Right atrium auricular region (tissue), 2 donors: Measurements from ENCODE around the gene TOR1A. TPM values are rescaled to one million over a fixed set of nuclear protein-coding genes. Genes with fewer than 3 reads are reported as not detected.

Experiments used
- DNase-seq: peaks from one replicate; pipeline ENCODE4 v3.0.0-alpha.2; 2019; ENCODE audit warnings: low spot score
- H3K27ac ChIP-seq, 2 donors: fragments of 200-600 bp; sonication (generic); 1 replicate in 1 of 2; 2 replicates in 1 of 2; pipeline ENCODE4 v1.5.1; 2016 to 2019
- H3K27me3 ChIP-seq, 2 donors: fragments of 200-600 bp; sonication (generic); one replicate each; pipeline versions ENCODE4 v1.5.1 to v1.6.0; 2017 to 2019
- H3K36me3 ChIP-seq: fragments of 200-600 bp; sonication (generic); one replicate; pipeline ENCODE4 v1.5.1; 2016
- H3K4me1 ChIP-seq, 2 donors: fragments of 200-600 bp; sonication (generic); one replicate each; pipeline versions ENCODE4 v1.5.1 to v1.6.0; 2017 to 2019
- H3K4me3 ChIP-seq, 2 donors: fragments of 200-600 bp; sonication (generic); 1 replicate in 1 of 2; 2 replicates in 1 of 2; pipeline ENCODE4 v1.5.1; 2017 to 2019; ENCODE audit warnings: mild to moderate bottlenecking in 1 of 2, moderate library complexity in 1 of 2
- H3K9me3 ChIP-seq, 2 donors: fragments of 200-600 bp; sonication (generic); one replicate each; pipeline ENCODE4 v1.5.1; 2019
- total RNA-seq, 2 donors: library from RNA; depleted of rRNA; stranded (reverse); fragments of >200 nt; gene quantifications; one replicate each; pipeline ENCODE4 v1.1.0, GENCODE V29; 2016
- TF ChIP-seq, protein P1 (sequence below), 2 donors: fragments of 200-600 bp; sonication (generic); IDR thresholded peaks; one replicate each; pipeline ENCODE4 v1.5.1; 2019; ENCODE audit warnings: antibody characterized with exemption in 2 of 2

The TOR1A gene
- total RNA-seq, 2 donors from 2014 or later, result 16.1 to 31.9 TPM

DNA sequence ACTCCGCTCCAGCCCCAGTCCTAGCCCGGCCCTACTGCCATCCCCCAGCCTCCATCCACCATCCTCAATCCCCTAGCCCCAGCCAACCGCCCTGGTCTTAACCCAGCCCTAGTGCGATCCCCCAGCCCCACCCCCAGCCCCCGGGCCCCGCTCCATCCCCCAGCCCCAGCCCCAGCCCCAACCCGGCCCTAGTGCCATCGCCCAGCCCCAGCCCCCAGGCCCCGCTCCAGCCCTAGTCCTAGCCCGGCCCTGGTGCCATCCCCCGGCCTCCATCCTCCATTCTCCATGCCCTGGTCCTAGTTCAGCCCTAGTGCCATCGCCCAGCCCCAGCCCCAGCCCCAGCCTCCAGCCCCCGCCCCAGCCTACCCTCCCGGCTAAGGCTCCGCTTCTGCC lies 398 bp downstream of the TOR1A start:
- H3K27me3 ChIP-seq, result no peaks in the 10 kb centered on the region
- TF ChIP-seq, protein P1, sequence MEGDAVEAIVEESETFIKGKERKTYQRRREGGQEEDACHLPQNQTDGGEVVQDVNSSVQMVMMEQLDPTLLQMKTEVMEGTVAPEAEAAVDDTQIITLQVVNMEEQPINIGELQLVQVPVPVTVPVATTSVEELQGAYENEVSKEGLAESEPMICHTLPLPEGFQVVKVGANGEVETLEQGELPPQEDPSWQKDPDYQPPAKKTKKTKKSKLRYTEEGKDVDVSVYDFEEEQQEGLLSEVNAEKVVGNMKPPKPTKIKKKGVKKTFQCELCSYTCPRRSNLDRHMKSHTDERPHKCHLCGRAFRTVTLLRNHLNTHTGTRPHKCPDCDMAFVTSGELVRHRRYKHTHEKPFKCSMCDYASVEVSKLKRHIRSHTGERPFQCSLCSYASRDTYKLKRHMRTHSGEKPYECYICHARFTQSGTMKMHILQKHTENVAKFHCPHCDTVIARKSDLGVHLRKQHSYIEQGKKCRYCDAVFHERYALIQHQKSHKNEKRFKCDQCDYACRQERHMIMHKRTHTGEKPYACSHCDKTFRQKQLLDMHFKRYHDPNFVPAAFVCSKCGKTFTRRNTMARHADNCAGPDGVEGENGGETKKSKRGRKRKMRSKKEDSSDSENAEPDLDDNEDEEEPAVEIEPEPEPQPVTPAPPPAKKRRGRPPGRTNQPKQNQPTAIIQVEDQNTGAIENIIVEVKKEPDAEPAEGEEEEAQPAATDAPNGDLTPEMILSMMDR (IDR thresholded peaks at IDR 0.05), result no peak
- H3K4me1 ChIP-seq, result peaks cover 0 to 8% of the 10 kb centered on the region in 2 donors
- no peaks in the 10 kb centered on the region for H3K9me3 ChIP-seq
- no peak for DNase-seq
- H3K27ac ChIP-seq, result peak overlapping the region; percentile 38 to 78
- peaks cover 34% of the 10 kb centered on the region for H3K36me3 ChIP-seq
- peak overlapping the region; percentile 72 to 97 for H3K4me3 ChIP-seq

DNA sequence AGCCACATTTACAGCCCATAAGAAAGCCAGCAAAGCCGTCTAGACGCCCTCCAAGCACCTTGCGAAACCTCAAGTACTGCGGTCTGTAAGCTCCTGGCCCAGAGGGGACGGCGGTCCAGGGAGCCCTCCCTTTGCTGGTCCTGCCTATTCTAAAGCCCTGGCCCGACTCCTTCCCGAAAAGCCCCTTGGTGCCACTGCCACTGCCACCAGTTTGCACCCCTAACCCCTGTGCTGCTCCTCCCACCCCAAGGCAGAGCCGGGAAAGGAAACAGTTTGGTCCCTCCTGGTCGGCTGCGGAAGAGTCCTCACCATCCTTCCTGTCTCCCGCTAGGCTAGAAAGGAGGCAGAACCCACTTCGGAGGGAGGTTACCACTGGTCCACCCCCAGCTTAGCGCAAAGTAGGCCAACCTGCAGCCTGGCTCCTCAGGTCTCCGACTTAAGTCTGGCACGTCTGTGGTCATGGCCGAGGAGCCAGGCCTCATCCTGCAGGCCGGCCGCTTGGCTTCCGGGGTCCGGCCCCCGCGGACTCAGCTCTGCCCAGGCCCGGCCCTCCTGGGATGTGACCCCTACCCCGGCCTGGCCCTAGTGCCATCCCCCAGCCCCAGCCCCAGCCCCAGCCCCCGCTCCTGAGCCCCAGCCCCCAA lies 916 bp downstream of the TOR1A start:
- DNase-seq, result no peak
- Histone ChIP-seq H3K36me3 (peaks cover 34% of the 10 kb centered on the region), H3K27ac (peak overlapping the region in 1 of 2 donors; percentile 78), H3K27me3 (no peaks in the 10 kb centered on the region), H3K4me1 (peaks cover 0 to 8% of the 10 kb centered on the region in 2 donors), H3K4me3 (peak overlapping the region; percentile 72 to 97), H3K9me3 (no peaks in the 10 kb centered on the region)
- TF ChIP-seq, protein P1 (IDR thresholded peaks at IDR 0.05), result no peak

- DNase-seq, result no peak
- Histone ChIP-seq H3K27ac (no peak overlapping the region), H3K4me1 (no peaks in the 10 kb centered on the region), H3K9me3 (no peaks in the 10 kb centered on the region), H3K4me3 (no peak overlapping the region), H3K27me3 (no peaks in the 10 kb centered on the region), H3K36me3 (peaks cover 62% of the 10 kb centered on the region)
- TF ChIP-seq, protein P1 (IDR thresholded peaks at IDR 0.05), result no peak
Measured at GRCh38 chr9:129816501-129817435, 7.2 kb downstream of the TOR1A start.

- Histone ChIP-seq H3K27me3 (no peaks in the 10 kb centered on the region), H3K4me3 (no peak overlapping the region), H3K27ac (no peak overlapping the region), H3K36me3 (peaks cover 50% of the 10 kb centered on the region), H3K4me1 (no peaks in the 10 kb centered on the region), H3K9me3 (no peaks in the 10 kb centered on the region)
- TF ChIP-seq, protein P1 (IDR thresholded peaks at IDR 0.05), result no peak
- DNase-seq, result no peak
Measured at GRCh38 chr9:129815278-129815677, 8.7 kb downstream of the TOR1A start.

GRCh38 chr9:129814432-129815223 lies 9.3 kb downstream of the TOR1A start:
- Histone ChIP-seq H3K9me3 (no peaks in the 10 kb centered on the region), H3K27ac (no peak overlapping the region), H3K36me3 (peaks cover 50% of the 10 kb centered on the region), H3K27me3 (no peaks in the 10 kb centered on the region), H3K4me3 (no peak overlapping the region), H3K4me1 (no peaks in the 10 kb centered on the region)
- TF ChIP-seq, protein P1 (IDR thresholded peaks at IDR 0.05), result no peak
- no peak for DNase-seq
